H1 (cell line): ENCODE results near the gene ZNF592. TPM values are rescaled to one million over a fixed set of nuclear protein-coding genes. Genes with fewer than 3 reads are reported as not detected.

Source experiments
- CTCF ChIA-PET: fragments of 300-600 bp; sonication (Branson Sonifier 250); formaldehyde crosslinking; loops from one replicate; lab custom pipeline; 2021; ENCODE audit not compliant: partially characterized antibody; lab: Charles Lee
- POLR2A ChIA-PET: fragments of 300-600 bp; sonication (Branson Sonifier 250); formaldehyde crosslinking; loops from one replicate; lab custom pipeline; 2021; ENCODE audit warnings: inconsistent platforms; ENCODE audit not compliant: partially characterized antibody; lab: Charles Lee
- DNase-seq, 2 experiments: peaks; one replicate each; pipeline versions ENCODE4 v3.0.0 to v3.0.0-alpha.2; 2010 to 2022; ENCODE audit warnings: low spot score in 2 of 2, low read depth in 1 of 2, mixed read lengths in 1 of 2
- FAIRE-seq: peaks from 2 replicates; lab custom pipeline; 2011; peaks lifted over from hg19 to GRCh38; lab: Jason Lieb, UNC
- H2AFZ ChIP-seq: 2 replicates; pipeline ENCODE4 v1.8.1; 2012; ENCODE audit warnings: low read length, inconsistent platforms
- H2AK5ac ChIP-seq: 2 replicates; pipeline ENCODE4 v1.6.1; 2013; ENCODE audit warnings: low read depth, low read length
- H2BK120ac ChIP-seq: replicated peaks from 2 replicates; pipeline ENCODE3; 2013; ENCODE audit warnings: low read depth, low read length, inconsistent platforms
- H2BK12ac ChIP-seq: 2 replicates; pipeline ENCODE4 v1.6.1; 2013; ENCODE audit warnings: low read depth, low read length
- H2BK15ac ChIP-seq: 2 replicates; pipeline ENCODE4 v1.6.1; 2013; ENCODE audit warnings: low read length
- H2BK20ac ChIP-seq: 2 replicates; pipeline ENCODE4 v1.6.1; 2013; ENCODE audit warnings: low read length
- H2BK5ac ChIP-seq: 2 replicates; pipeline ENCODE4 v1.6.1; 2013; ENCODE audit warnings: low read depth, low read length
- H3K14ac ChIP-seq: 2 replicates; pipeline ENCODE4 v1.6.1; 2013; ENCODE audit warnings: inconsistent platforms; ENCODE audit not compliant: insufficient read length
- H3K18ac ChIP-seq: 2 replicates; pipeline ENCODE4 v1.6.1; 2013; ENCODE audit warnings: low read length; ENCODE audit errors: extremely low read depth
- H3K23ac ChIP-seq: 2 replicates; pipeline ENCODE4 v1.6.1; 2013; ENCODE audit warnings: inconsistent platforms; ENCODE audit not compliant: insufficient read length
- H3K23me2 ChIP-seq: 2 replicates; pipeline ENCODE4 v1.6.1; 2013; ENCODE audit warnings: low read depth, low read length
- H3K27ac ChIP-seq: 2 replicates; pipeline ENCODE4 v1.6.1; 2011; ENCODE audit warnings: low read depth, low read length, inconsistent platforms
- H3K27me3 ChIP-seq, 4 experiments: replicated peaks in 1 of 4; 1 replicate in 1 of 4; 2 replicates in 3 of 4; pipeline versions ENCODE4 v1.6.1 to v1.8.1; 2011 to 2013; ENCODE audit warnings: low read length in 3 of 4, mild to moderate bottlenecking in 3 of 4, inconsistent platforms in 2 of 4, mixed read lengths in 2 of 4, moderate library complexity in 1 of 4; ENCODE audit not compliant: control insufficient read depth in 3 of 4, insufficient read depth in 3 of 4; ENCODE audit errors: extremely low read depth in 1 of 4
- H3K36me3 ChIP-seq, 4 experiments: 2 replicates each; pipeline versions ENCODE4 v1.6.1 to v1.8.1; 2011 to 2013; ENCODE audit warnings: mild to moderate bottlenecking in 4 of 4, low read length in 3 of 4, moderate library complexity in 2 of 4, control low read depth in 1 of 4, inconsistent platforms in 1 of 4; ENCODE audit not compliant: insufficient read depth in 4 of 4, control insufficient read depth in 2 of 4
- H3K4ac ChIP-seq: replicated peaks from 2 replicates; pipeline ENCODE3; 2013; ENCODE audit warnings: low read length, low read depth, mixed read lengths, inconsistent platforms; ENCODE audit not compliant: insufficient read length
- H3K4me1 ChIP-seq, 4 experiments: replicated peaks in 1 of 4; 1 replicate in 1 of 4; 2 replicates in 3 of 4; pipeline versions ENCODE4 v1.6.1 to v1.8.1; 2011 to 2013; ENCODE audit warnings: low read length in 3 of 4, inconsistent platforms in 2 of 4, mixed read lengths in 1 of 4; ENCODE audit not compliant: insufficient read depth in 4 of 4, control insufficient read depth in 3 of 4
- H3K4me2 ChIP-seq, 2 experiments: 2 replicates each; pipeline versions ENCODE4 v1.6.1 to v1.8.1; 2011 to 2013; ENCODE audit warnings: low read depth in 2 of 2, low read length in 2 of 2, control low read depth in 1 of 2, inconsistent platforms in 1 of 2, mild to moderate bottlenecking in 1 of 2; ENCODE audit not compliant: insufficient read depth in 1 of 2
- H3K4me3 ChIP-seq, 4 experiments: fragments of 200-600, 300-600 bp in 1 of 4; sonication (generic), shearing (Covaris generic), sonication (Bioruptor Twin) in 1 of 4; 2 replicates each; pipeline versions ENCODE4 v1.5.1 to v1.8.1; 2011 to 2016; ENCODE audit warnings: low read length in 4 of 4, low read depth in 3 of 4, control low read depth in 2 of 4, inconsistent platforms in 2 of 4, mild to moderate bottlenecking in 2 of 4, mixed read lengths in 1 of 4, moderate library complexity in 1 of 4; ENCODE audit not compliant: insufficient read depth in 2 of 4; ENCODE audit errors: extremely low read depth in 1 of 4
- H3K56ac ChIP-seq: replicated peaks from 2 replicates; pipeline ENCODE3; 2013; ENCODE audit warnings: low read depth, mild to moderate bottlenecking, mixed read lengths, low read length, inconsistent platforms; ENCODE audit not compliant: insufficient read length
- H3K79me1 ChIP-seq: 2 replicates; pipeline ENCODE4 v1.6.1; 2013; ENCODE audit warnings: low read depth, low read length, control low read depth
- H3K79me2 ChIP-seq, 2 experiments: 2 replicates each; pipeline versions ENCODE4 v1.6.1 to v1.8.1; 2012 to 2013; ENCODE audit warnings: low read length in 2 of 2, mild to moderate bottlenecking in 2 of 2, inconsistent platforms in 1 of 2; ENCODE audit not compliant: insufficient read depth in 2 of 2, control insufficient read depth in 1 of 2
- H3K9ac ChIP-seq, 4 experiments: replicated peaks in 1 of 4; 1 replicate in 1 of 4; 2 replicates in 3 of 4; pipeline versions ENCODE4 v1.6.1 to v1.8.1; 2011 to 2013; ENCODE audit warnings: low read depth in 3 of 4, low read length in 3 of 4, control low read depth in 2 of 4, mild to moderate bottlenecking in 2 of 4, moderate library complexity in 2 of 4, inconsistent platforms in 1 of 4; ENCODE audit errors: extremely low read depth in 1 of 4
- H3K9me3 ChIP-seq, 2 experiments: 2 replicates each; pipeline versions ENCODE4 v1.6.1 to v1.8.1; 2012 to 2013; ENCODE audit warnings: mild to moderate bottlenecking in 2 of 2, moderate library complexity in 2 of 2, control low read depth in 1 of 2, inconsistent platforms in 1 of 2, low read depth in 1 of 2, low read length in 1 of 2, mixed read lengths in 1 of 2; ENCODE audit not compliant: insufficient read depth in 2 of 2
- H4K20me1 ChIP-seq, 2 experiments: replicated peaks in 1 of 2; 2 replicates each; pipeline versions ENCODE3 to v1.8.1; 2011 to 2013; ENCODE audit warnings: inconsistent platforms in 2 of 2, low read length in 2 of 2, mild to moderate bottlenecking in 1 of 2; ENCODE audit not compliant: insufficient read depth in 2 of 2, control insufficient read depth in 1 of 2
- H4K5ac ChIP-seq: 2 replicates; pipeline ENCODE4 v1.6.1; 2013; ENCODE audit warnings: low read length, low read depth, mixed read lengths, inconsistent platforms; ENCODE audit not compliant: insufficient read length
- H4K8ac ChIP-seq: 2 replicates; pipeline ENCODE4 v1.8.0; 2013; ENCODE audit warnings: mild to moderate bottlenecking, moderate library complexity, low read length, inconsistent platforms; ENCODE audit not compliant: insufficient read depth; ENCODE audit errors: extremely low read depth
- H4K91ac ChIP-seq: replicated peaks from 2 replicates; pipeline ENCODE3; 2013; ENCODE audit warnings: low read length, mixed read lengths, inconsistent platforms; ENCODE audit not compliant: insufficient read length
- BACH1 ChIP-seq: IDR thresholded peaks from 2 replicates; pipeline ENCODE4 v1.6.1; 2012; ENCODE audit warnings: low read length, improper control_type of control experiment
- BRCA1 ChIP-seq: IDR thresholded peaks from 2 replicates; pipeline ENCODE4 v1.6.1; 2012; ENCODE audit warnings: low read depth, low read length, improper control_type of control experiment
- CREB1 ChIP-seq: IDR thresholded peaks from 2 replicates; pipeline ENCODE4 v1.6.1; 2012; ENCODE audit warnings: inconsistent platforms
- HDAC6 ChIP-seq: IDR thresholded peaks from one replicate; pipeline ENCODE4 v1.7.1; 2012; ENCODE audit warnings: low read depth, mild to moderate bottlenecking, inconsistent platforms, low read length, moderate library complexity
- JUND ChIP-seq: IDR thresholded peaks from 2 replicates; pipeline ENCODE4 v1.6.1; 2011; ENCODE audit warnings: mild to moderate bottlenecking, improper control_type of control experiment, low read length
- PHF8 ChIP-seq: fragments of 200-600 bp; sonication (generic); conservative IDR thresholded peaks from 2 replicates; pipeline ENCODE4 v1.7.1; 2012; ENCODE audit warnings: low read depth, mild to moderate bottlenecking, inconsistent platforms, low read length, moderate library complexity
- RBBP5 ChIP-seq: IDR thresholded peaks from 2 replicates; pipeline ENCODE4 v1.7.1; 2012; ENCODE audit warnings: low read depth, mild to moderate bottlenecking, inconsistent platforms, low read length, moderate library complexity, borderline replicate concordance
- RFX5 ChIP-seq: IDR thresholded peaks from 2 replicates; pipeline ENCODE4 v1.6.1; 2011; ENCODE audit warnings: low read depth, low read length, improper control_type of control experiment, borderline replicate concordance
- RNF2 ChIP-seq: fragments of 200-900, 300-1000 bp; sonication (generic); IDR thresholded peaks from 2 replicates; pipeline ENCODE4 v1.7.1; 2016; ENCODE audit warnings: borderline replicate concordance, low read depth, mild to moderate bottlenecking, antibody characterized with exemption, low read length; ENCODE audit not compliant: poor library complexity, severe bottlenecking; ENCODE audit errors: missing control alignments
- RXRA ChIP-seq: IDR thresholded peaks from 2 replicates; pipeline ENCODE4 v1.6.1; 2011; ENCODE audit warnings: low read depth, mild to moderate bottlenecking, low read length, moderate library complexity; ENCODE audit not compliant: insufficient read depth
- TAF7 ChIP-seq: optimal IDR thresholded peaks from 2 replicates; pipeline ENCODE3; 2011; ENCODE audit warnings: low read depth, mild to moderate bottlenecking, inconsistent platforms, low read length, moderate library complexity, borderline replicate concordance
- TCF12 ChIP-seq: IDR thresholded peaks from 2 replicates; pipeline ENCODE4 v1.6.1; 2011; ENCODE audit warnings: low read depth, mild to moderate bottlenecking, low read length
- YY1 ChIP-seq: IDR thresholded peaks from 2 replicates; pipeline ENCODE4 v1.6.1; 2011; ENCODE audit warnings: low read depth, mild to moderate bottlenecking, low read length
- WGBS, 2 experiments: shearing (Covaris generic) in 1 of 2; methylation state at CpG; one replicate each; pipeline versions ENCODE4 v1.1.6 to v1.1.7; 2013 to 2015; ENCODE audit warnings: low lambda C conversion rate in 2 of 2, mixed read lengths in 2 of 2, inconsistent platforms in 1 of 2, low coverage in 1 of 2, missing lambda C conversion rate in 1 of 2; ENCODE audit not compliant: insufficient replicate concordance in 2 of 2, insufficient coverage in 1 of 2, insufficient read length in 1 of 2; ENCODE audit errors: extremely low coverage in 1 of 2, missing lambda C conversion rate in 1 of 2; 5-methylcytosine and 5-hydroxymethylcytosine counted together
- polyA plus RNA-seq, 7 experiments: library from polyadenylated mRNA; depleted of rRNA in 3 of 7; stranded (reverse) in 5 of 7; unstranded in 2 of 7; fragments of >200 nt in 5 of 7; fragments of 200-250 nt in 2 of 7; gene quantifications; 1 replicate in 5 of 7; 2 replicates in 1 of 7; 4 replicates in 1 of 7; pipeline versions ENCODE4 v1.2.1 to v1.2.3, GENCODE V29; 2011 to 2013; ENCODE audit warnings: missing spikeins in 2 of 7, mixed read lengths in 2 of 7
- total RNA-seq: library from RNA; stranded (reverse); fragmentation: NEBNext Ultra II Directional; extraction: Animal tissue kit (Norgen Biotek cat#: 25700); gene quantifications from 2 replicates; pipeline ENCODE4 v1.2.1, GENCODE V29; 2021

ZNF592 gene
- total and polyA plus RNA-seq, 2 of the 8 experiments (the other 6 are each of a cell fraction or from before 2014, with no cell fraction given) = 14.2 to 33.0 TPM

- Histone ChIP-seq H3K79me2 (no peaks in the 10 kb centered on the region), H3K27me3 (peaks cover 0 to 3% (median 0%) of the 10 kb centered on the region in 4 experiments; a peak in 2 of 7 replicates), H2BK12ac (no peak overlapping the region; the same call in 1 of the 2 replicates), H3K9ac (no peak overlapping the region), H3K9me3 (no peaks in the 10 kb centered on the region), H2BK120ac (no peak overlapping the region), H4K8ac (no peak overlapping the region), H2BK15ac (no peak overlapping the region; the same call in 1 of the 2 replicates), H3K56ac (no peak overlapping the region), H4K5ac (no peak overlapping the region), H3K4ac (no peak overlapping the region), H2BK5ac (no peak overlapping the region), H3K14ac (no peak overlapping the region), H3K4me2 (no peak overlapping the region; a peak in 1 of 4 replicates), H3K18ac (no peak overlapping the region), H2AK5ac (peak overlapping the region; percentile 24; the same call in 1 of the 2 replicates), H2BK20ac (no peak overlapping the region), H3K4me3 (no peak overlapping the region), H3K36me3 (no peaks in the 10 kb centered on the region), H3K23ac (no peak overlapping the region), H3K4me1 (peaks cover 9 to 25% (median 18%) of the 10 kb centered on the region in 4 experiments), H2AFZ (no peak overlapping the region), H4K20me1 (no peaks in the 10 kb centered on the region), H3K23me2 (peaks cover 2% of the 10 kb centered on the region; the same call in 1 of the 2 replicates), H3K27ac (no peak overlapping the region), H3K79me1 (0 out of 2 replicates have a peak, but pooled peaks cover 4% of the 10 kb centered on the region), H4K91ac (no peak overlapping the region)
- CTCF ChIA-PET = interaction anchor here (0.6 to 5.0 kb wide), 18 partner anchors 8 to 221 kb away, joined by 3 to 40 read pairs (median 4); partner anchors contain the start of gene WDR73
- DNase-seq (no peak), FAIRE-seq (no peak)
- POLR2A ChIA-PET = interaction anchor here (0.6 to 2.0 kb wide), 5 partner anchors 10 to 1180 kb away, joined by 3 to 5 read pairs (median 3); no protein-coding TSS in a partner anchor
- TF ChIP-seq RXRA (no peak), RNF2 (no peak), HDAC6 (no peak), BACH1 (no peak), CREB1 (no peak), TAF7 (no peak), PHF8 (no peak), TCF12 (no peak), RFX5 (no peak), BRCA1 (no peak), JUND (no peak), YY1 (no peak), RBBP5 (no peak)
- WGBS, 2 experiments = 97% methylated on average over 2 of the region's 2 CpGs; no CpG with 5 or more reads in 1 of the 2 experiments
Measured at GRCh38 chr15:84819791-84820190, 71.4 kb downstream of the ZNF592 start.
